ENCODE data around the gene KDM5B.
"Not testable (repeated sequence)": the region's sequence is repeated elsewhere in the genome, so short reads cannot be mapped to it uniquely, and the experiment has no call there.

KDM5B gene

DNA sequence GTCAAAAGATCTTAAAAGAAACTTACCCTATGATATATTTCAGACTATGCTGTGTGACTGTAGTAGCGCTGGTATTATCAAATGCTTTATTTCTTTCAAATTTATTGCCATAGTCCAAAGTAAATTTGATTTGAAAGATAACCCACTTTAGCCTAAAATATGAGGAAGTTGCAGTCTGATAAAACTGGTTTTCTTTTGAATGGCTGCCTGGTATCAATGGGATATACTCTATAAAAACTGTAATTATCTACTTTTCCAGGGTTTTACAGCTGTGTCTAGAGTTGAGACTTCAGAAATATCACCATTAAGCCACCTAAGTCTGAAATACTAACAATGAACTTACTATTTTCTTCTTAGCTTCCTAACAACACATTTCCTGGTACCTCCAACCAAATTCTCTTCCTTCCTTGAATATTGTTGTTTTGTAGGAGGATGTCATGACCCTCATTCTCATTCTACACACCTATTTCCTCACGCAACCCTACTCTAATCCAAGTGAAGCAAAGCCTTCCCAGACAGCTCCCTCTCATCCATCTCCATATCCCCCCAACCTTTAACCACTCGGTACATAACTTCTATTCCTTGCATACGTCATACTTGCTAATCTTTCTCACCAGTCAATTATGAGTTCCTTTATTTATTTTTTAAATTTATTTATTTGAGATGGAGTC, 17.0 kb downstream of the KDM5B start:
- no peak for DNase-seq

- no peak for DNase-seq
Observed at GRCh38 chr1:202788800-202789199, 19.4 kb downstream of the KDM5B start.

DNA sequence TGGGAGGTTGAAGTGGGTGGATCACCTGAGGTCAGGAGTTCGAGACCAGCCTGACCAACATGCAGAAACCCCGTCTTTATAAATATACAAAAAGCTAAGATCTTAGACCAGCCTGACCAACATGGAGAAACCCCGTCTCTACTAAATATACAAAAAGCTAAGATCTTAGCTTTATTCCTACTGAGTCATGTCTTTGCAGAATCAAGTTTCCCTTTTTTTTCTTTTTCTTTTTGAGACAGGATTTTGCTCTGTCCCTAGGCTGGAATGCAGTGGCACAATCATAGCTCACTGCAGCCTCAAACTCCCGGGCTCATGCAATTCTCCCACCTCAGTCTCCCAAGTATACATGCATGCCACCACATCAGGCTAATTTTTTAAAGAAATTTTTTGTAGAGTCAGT, 21.4 kb downstream of the KDM5B start:
- no peak for DNase-seq

GRCh38 chr1:202781180-202781579, 27.0 kb downstream of the KDM5B start:
- no peak for DNase-seq

GRCh38 chr1:202770135-202770534, 38.1 kb downstream of the KDM5B start:
- no peak for DNase-seq

- DNase-seq: no peak
Observed at GRCh38 chr1:202765721-202766120, 42.5 kb downstream of the KDM5B start.

DNA sequence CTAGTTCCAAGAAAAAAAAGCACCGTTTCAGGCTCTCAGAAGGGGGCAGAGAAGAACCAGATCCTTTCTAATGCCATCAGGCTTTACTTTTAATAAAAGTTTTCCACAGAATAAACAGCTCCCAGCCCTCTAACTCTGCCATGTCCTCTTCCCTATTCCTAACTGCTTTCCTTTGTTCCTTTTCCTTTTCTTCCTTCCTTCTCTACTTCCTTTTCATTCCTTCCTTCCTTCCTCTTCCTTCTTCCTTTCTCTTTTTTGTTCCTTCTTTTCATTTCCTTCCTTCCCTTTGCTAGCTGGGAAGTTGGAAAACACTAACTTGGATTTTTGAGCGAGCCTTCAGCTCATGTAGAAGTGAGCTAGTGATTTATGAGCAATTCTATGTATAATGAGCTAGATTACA, 46.2 kb downstream of the KDM5B start:
- no peak for DNase-seq

GRCh38 chr1:202760589-202760988, 47.6 kb downstream of the KDM5B start:
- no peak for DNase-seq

GRCh38 chr1:202756391-202756790, 51.8 kb downstream of the KDM5B start:
- DNase-seq: no peak

GRCh38 chr1:202754293-202754692, 53.9 kb downstream of the KDM5B start:
- no peak for DNase-seq

DNA sequence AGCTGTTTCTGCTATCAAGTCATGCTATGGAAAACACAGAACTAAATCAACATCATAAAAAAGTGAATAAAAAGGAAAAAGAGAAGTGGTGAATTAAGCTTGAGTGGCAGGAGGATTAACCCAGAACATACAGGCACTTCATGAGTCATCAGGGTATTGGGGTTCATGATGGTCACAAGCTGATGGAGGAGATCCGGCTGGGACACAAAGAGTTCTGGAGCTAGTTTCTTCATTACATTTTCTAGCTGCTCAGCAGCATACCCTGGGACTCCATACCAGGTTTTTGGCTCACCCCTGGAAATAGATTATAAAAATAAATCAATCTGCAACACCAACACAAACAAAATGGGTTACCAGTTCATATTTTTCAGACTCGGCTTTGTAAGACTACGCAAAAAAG, 55.4 kb downstream of the KDM5B start:
- DNase-seq: no peak

- DNase-seq: no peak
Observed at GRCh38 chr1:202750761-202751160, 57.5 kb downstream of the KDM5B start.

- no peak for DNase-seq
Observed at GRCh38 chr1:202750024-202750423, 58.2 kb downstream of the KDM5B start.

DNA sequence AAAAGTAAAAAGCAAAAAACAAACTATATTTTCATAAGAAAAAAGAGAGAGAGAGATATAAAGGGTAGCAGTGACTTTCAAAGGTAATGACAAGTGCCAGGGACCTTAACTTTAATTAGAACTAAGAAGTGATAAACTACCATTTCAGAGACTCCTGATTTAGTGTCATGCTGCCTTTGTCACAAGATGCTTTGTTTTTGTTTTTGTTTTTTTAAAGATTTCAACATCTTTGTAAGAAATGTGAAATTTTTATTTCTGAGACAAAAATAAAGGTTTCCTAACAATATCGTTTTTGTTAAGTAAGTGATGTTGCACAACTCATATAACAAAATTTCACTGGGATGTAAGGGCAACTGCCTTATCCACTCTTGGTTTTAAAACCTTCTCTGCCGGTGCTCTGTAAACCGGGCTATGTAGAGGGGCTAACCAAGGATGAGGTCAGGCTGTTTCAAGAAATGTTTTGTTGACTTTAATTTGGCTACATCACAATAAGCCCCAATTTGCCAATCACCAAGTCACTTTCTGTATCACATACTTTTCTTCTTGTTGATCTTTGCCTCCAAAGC, 62.8 kb downstream of the KDM5B start:
- DNase-seq: no peak

GRCh38 chr1:202744770-202745169, 63.5 kb downstream of the KDM5B start:
- not testable (repeated sequence) for DNase-seq

DNA sequence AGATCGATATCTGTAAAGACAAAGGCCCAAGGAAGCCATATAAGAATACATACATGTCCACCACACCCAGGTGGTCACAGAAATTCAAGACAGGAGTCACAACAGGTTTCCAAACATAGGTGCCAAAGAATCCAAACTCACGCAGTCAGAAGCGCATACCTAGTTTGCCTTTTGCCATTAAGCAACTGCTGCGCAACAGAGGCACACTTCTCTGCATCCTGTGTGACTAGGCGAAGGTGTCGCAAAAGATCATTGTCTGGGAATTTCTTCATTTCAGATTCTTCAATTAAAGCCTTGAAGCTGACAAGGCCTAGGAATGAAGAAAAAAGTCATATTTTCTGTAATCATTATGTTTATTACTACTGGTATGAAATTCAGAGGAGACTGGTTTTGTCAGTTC, 65.7 kb downstream of the KDM5B start:
- DNase-seq: no peak

GRCh38 chr1:202733251-202733650, 75.0 kb downstream of the KDM5B start:
- DNase-seq: no peak

DNA sequence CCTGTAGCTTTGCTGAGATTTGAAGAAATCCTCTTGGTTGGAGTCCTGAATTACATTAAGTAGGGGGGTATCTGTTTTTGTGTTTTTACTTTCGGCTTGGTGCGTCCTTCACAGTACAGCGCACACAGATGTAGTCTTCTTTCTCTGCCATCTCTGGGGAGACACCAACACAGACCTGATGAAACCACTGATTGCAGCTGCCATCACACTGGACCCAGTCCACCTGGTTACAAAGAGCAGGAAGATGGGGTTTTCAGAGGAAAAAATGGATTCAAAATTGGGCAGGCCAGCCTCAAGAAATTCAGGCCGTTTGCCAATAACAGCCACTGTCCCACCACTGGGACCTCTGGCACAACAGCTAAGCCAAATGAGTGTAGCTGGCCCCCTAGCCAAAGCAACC, 79.3 kb downstream of the KDM5B start:
- no peak for DNase-seq

DNA sequence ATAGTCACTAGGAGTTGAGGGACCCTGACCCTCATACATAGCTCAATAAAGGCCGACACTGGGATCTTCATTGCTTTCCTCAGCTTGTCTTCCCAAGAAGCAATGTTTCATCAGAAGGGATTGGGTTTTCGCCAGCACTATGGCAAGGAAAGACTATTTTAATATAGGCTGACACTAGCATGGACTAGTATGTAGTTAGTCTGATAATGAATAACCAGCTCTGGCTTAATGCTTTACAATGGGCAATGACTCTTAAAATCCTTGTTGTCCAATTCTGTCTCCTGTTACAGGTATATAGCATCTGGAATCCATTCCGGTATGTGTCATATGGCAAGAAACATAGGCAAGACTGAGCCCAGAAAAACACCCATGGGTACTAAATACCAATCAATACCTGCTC, 82.7 kb downstream of the KDM5B start:
- DNase-seq: no peak

DNA sequence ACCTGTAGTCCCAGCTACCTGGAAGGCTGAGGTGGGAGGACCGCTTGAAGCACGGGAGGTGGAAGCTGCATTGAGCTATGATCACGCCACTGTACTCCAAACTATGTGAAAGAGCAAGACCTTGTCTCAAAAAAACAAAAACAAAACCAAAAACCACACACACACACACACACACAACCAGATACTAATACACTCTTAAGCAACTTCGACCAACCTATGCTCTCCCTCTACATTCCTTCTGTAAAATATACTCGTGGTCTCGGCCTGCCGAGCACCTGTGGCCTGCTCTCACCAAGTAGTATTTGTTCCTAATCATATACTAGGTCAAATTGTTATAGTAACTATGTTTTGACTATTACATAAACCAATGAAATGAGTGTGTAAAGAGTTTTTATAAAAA, 84.5 kb downstream of the KDM5B start:
- DNase-seq: no peak

GRCh38 chr1:202723046-202723445, 85.2 kb downstream of the KDM5B start:
- not testable (repeated sequence) for DNase-seq

DNA sequence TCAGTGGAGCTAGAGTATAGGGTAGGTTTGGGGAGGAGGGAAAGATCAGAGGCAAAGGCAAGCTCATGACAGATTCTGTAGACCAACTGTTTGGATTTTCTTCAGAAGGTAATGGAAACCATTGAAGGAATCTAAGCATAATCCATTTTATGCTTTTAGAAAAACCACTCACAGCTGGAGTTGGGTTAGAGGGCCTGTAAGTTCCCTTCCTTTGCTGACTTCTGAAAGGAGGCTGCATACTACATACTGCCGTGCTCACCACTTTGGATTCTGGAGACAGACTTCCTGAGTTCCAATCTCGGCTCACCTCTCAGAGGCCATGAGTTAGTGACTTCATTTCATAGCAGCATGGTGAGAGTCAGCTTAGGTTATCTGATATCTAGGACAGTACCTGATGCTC, 91.6 kb downstream of the KDM5B start:
- no peak for DNase-seq

DNA sequence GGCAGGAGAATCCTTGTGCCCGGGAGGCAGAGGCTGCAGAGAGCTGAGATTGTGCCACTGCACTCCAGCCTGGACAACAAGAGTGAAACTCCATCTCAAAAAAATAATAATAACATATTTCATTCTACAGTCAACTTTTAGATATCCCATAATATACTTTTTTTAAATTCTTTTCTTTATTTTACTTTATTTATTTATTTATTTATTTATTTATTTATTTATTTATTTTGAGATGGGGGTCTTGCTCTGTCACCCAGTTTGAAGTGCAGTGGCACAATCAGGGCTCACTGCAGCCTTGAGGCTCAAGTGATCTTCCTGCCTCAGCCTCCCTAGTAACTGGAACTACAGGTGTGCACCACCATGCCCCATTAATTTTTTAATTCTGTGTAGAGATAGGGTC, 94.0 kb downstream of the KDM5B start:
- DNase-seq: not testable (repeated sequence)

DNA sequence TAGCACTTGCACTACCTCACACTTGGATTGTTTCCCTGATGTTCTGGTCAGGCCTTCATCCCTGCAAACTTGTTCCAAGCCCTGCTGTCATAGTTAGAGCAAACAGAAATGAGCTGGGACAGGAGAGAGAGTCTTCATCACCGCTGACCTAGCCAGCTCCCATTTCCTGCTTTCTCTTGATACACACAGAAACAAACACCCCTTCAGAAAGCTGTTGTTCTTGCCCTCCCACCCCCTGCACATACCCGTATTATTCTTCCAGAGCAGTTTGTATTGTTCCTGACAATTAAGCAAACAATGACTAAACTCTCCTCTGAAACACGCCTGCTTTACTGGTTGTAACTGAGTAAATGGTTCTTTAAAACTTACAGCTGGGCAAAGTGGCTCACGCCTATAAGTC, 95.1 kb downstream of the KDM5B start:
- no peak for DNase-seq

GRCh38 chr1:202711949-202712635, 96.1 kb downstream of the KDM5B start:
- DNase-seq: no peak

All from activated CD4-positive, alpha-beta T cell treated with anti-CD3 and anti-CD28 coated beads, Interleukin-2, Interleukin-6, amounts not matched to agents 100 ng/mL and 50 ng/mL, durations not matched to agents 16 hours and 8 hours (primary cell).